HG03064 (cell line): ENCODE measurements around the gene DNAH14.
"Not testable (repeated sequence)": the region's sequence is repeated elsewhere in the genome, so short reads cannot be mapped to it uniquely, and the experiment has no call there.

Experiments used
- ATAC-seq: cut with Tn5 transposase; IDR thresholded peaks from one replicate; pipeline ENCODE4 v1.9.1; 2021; ENCODE audit warnings: low read depth; ENCODE audit not compliant: unreplicated experiment

Gene DNAH14

GRCh38 chr1:224929335-224930237 is at the start of gene DNAH14:
TSS of gene DNAH14 (plus strand) at chr1:224929675. CDS start at chr1:224952703, 23,028 bp downstream.
- no peak for ATAC-seq

DNA sequence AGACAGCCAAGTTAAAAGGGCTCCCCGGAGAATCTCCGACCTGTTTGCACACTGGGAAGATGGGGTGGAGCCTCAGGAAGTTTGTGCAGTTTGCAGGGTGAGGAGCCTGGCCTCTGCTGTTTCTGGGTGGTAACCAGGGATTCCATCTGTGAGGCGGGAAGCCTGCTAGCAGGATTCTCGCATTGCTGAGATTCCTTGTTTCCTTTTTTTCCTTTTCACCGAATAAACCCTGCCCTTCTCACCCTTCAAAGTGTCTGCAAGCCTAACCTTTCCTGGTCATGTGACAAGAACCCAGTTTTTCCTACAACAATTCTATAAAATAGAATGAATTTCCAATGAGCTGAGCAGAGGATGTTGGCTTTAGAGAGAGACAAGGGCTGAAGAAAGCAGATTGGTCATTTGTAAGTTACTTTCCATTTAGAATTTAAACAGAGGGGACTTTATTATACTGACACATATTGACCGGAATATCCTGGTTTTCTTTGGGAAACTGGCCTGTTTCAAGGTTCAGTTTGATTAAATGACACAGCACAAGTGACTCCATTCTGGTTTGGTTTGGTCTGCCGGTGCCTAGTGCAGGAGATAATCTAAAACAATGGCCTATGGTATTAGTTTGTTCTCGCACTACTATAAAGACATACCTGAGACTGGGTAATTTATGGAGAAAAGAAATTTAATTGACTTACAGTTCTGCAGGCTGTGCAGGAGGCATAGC is 48.7 kb upstream of the DNAH14 start:
- no peak for ATAC-seq

GRCh38 chr1:224881308-224881692 is 48.2 kb upstream of the DNAH14 start:
- not testable (repeated sequence) for ATAC-seq

- ATAC-seq, result no peak
These were observed 47.7 kb upstream of the DNAH14 start for GRCh38 chr1:224881762-224882211.

GRCh38 chr1:224882264-224882663 is 47.2 kb upstream of the DNAH14 start:
- no peak for ATAC-seq

- ATAC-seq, result no peak
These were observed 46.4 kb upstream of the DNAH14 start for GRCh38 chr1:224883091-224883490.

DNA sequence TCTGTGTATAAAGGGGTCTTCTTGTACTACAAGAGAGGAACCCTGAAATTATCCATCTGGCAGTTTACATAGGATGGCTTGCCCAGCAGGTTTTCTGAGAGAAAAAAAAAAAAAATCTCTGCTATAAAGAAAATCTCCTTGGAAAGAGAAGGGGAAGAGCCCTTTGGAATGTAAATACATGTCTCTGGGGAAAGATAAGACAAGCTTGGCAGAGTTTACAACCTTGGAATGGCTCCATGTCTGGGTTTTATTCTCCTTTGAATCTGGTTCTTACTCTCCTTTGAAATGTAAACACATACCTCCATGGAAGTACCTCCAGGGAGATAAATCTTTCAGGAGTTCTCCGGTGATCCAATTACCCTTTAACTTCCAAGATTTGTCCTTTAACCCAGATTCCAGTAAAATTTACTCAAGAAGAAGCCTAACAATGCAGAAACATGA is 45.1 kb upstream of the DNAH14 start:
- ATAC-seq, result no peak

- not testable (repeated sequence) for ATAC-seq
These were observed 44.1 kb upstream of the DNAH14 start for GRCh38 chr1:224885376-224885775.

GRCh38 chr1:224894915-224895314 is 34.6 kb upstream of the DNAH14 start:
- no peak for ATAC-seq

DNA sequence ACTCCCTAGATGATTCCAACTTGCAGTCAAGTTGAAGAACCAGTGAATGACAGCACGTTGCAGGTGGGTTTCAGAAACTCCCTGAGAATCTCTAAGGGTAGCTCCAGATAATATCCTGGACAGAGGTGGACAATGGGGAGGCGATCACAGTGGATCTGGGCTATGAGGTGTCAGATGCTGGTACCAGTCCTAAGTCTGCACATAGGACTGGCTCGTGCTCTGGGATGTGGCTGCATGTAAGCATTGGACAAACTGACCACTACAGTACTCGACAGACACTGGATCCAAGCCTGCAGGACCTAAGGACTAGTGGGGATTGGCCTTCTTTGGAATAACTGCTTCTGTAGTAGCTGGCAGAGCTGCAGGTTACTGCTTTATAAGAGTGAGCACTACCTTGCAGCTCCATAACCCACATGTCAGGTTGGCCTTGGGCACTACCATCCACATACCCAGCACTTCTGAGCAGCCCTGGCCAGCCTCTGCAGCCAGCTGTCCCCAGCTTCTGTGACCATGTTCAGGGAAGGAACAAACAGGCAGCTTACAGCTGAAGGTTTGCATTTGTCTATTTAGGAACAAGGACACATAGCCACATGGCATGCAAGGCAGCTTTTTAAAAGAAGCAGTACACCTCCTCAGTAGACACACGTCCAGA is 33.2 kb upstream of the DNAH14 start:
- no peak for ATAC-seq

DNA sequence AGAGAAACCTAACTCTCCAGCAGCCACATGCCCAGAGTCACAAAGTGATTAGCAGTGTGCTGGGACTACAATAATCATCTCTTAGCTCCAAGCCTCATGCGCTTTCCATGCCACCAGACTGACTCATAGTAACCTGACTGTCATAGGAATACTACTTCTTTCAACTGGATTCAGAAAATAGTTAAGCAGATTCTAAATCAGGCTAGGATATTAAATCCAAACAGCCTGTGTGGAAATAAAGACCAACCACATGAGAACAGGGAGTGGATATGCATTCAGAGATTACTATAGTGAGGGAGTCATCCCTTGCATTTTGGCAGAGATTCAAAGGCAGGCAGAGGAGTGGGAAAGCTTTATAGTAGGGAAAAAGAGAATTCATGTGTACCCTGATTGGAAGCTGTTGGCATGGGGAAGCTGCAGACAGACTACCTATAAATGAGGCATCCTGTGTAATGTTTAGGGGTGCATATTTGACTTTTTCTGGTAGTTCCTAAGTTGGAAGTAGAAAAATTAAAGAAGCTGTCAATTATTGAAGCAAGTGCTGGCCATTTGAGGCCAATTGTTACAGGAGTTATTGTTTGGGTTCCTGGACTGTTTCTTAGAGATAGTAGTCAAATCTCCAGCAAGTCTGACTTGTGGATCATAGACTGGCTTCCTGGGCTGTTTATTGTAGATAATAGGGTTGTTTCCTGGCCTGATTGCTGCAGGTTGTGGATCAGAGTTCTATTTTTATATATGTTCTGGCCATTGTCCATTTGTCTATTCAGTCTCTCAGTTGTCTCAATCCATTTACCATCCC is 31.7 kb upstream of the DNAH14 start:
- no peak for ATAC-seq

DNA sequence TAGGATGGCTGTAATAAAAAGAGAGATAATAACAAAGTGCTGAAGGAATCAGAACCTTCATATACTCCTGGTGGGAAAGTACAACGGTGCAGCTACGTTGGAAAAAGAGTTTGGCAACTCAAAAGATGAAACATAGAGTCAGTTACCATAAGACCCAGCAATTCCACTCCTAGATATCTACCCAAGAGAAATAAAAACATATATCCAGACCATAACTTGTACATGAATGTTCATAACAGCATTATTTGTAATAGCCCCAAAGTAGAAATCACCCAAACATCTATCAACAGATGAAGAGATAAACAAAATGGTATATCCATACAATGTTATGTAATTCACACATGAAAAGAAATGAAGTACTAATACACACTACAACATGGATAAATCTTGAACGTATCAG is 30.5 kb upstream of the DNAH14 start:
- no peak for ATAC-seq

DNA sequence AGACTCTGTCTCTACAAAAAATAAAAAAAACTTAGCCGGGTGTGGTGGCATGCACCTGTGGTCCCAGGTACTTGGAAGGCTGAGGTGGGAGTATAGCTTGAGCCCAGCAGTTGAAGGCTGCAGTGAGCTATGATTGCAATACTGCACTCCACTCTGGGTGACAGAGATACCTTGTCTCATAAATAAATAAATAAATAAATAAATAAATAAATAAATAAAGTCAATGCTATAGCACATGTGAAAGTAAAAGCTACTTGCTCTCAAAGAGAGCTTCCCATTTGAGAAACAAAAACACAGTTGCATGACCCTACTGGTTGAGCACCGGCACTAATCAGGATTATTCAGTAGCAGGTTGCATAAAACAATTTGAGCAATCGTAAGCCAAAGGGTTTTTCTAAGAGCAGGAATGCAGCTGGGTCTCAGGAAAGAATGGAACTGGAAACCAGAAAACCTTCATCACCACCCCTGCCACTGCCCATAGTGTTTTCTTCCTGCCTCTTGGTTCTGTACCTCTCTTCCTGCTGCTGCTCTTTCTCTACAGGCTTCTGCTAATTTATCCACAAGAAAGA is 29.3 kb upstream of the DNAH14 start:
- ATAC-seq, result no peak

- no peak for ATAC-seq
These were observed 28.2 kb upstream of the DNAH14 start for GRCh38 chr1:224901087-224901810.

DNA sequence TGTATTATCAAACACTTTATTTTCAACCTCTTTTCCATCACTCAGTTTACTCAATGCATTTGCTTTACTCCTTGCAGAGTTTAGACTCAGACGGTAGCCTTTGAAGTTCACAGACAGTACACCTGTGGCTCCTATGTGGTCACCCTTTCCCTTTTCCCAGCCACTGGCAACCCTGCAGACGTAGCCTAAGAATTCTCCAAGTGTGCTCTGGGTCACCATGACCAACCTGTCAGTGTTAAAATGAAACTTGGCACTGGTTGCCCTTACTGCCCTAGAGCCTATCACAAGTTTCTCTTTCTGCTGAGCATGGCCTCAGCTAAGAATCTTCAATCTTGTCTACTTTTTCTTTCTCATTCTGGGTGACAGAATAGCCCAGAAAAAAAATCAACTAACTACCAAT is 25.5 kb upstream of the DNAH14 start:
- no peak for ATAC-seq

DNA sequence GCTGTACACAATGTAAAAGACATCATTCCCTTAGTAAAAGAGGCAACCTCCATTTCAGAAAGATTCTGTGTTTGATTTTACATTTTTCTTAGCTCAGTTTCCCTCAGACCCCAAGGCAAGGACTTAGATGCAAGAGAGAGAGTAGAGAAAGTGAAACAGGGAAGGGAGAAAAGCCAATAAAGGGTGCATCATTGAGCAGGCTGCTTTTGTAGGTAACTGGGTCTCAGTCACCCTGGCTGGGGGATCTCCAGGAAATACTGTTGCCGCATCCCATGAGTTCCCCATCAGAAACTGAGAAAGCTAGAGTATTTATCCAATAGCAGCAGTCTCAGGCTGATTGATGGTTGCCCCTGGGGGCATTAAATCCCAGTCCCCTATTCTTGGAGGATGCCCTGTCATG is 23.1 kb upstream of the DNAH14 start:
- no peak for ATAC-seq

GRCh38 chr1:224911217-224911616 is 18.3 kb upstream of the DNAH14 start:
- no peak for ATAC-seq

DNA sequence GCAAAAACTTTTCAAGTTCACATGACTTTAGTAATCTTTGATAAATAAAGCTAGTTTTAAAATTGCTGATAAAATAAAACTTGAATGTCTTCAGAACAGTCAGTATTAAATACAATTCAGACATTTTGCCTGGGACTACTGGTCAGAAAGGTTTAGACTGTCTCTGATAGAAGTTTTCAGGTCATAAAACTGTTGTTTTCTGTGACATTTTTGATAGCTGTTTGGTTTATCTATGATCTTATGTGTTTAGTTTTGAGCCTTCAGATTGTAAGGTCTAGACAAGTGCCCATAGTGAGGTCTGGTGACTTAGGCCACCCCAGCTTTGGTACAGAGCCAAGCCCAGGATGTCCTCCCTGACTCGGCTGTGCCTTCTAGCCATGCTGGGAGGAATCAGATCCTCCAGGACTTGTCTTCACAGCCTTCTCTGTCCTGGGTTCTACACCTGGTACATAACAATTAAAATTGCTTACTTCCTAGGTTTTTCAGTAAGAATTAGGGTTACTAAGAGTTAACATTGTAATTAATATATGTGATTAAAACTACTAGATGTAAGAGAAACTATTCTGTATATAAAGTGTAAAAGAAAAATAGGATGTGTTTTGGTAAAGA is 15.1 kb upstream of the DNAH14 start:
- ATAC-seq, result no peak

DNA sequence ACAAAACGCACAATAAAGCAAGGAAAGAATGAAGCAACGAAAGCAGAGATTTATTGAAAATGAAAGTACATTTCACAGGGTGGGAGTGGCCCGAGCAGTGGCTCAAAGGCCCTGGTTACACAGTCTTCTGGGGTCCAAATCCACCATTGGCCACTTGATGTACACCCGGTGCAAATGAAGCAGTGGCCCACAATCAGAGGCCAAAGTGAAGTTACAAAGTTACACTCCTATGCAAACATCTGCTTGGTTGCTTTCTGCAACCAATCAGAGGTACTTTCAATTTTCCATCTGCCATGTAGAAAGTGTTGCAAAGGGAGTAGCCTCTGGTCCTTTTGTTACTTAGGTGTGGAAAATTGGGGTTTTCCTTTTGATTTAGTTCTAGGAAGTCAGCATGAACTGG is 10.0 kb upstream of the DNAH14 start:
- ATAC-seq, result no peak
